Stimulated activated CD8-positive, alpha-beta memory T cell treated with anti-CD3 and anti-CD28 coated beads, Interleukin-12 subunit alpha, Interleukin-12 subunit beta, amount 100 ng/mL, for 24 hours (primary cell): ENCODE measurements around the gene NDRG4.
"Not testable (repeated sequence)": the region's sequence is repeated elsewhere in the genome, so short reads cannot be mapped to it uniquely, and the experiment has no call there.

ENCODE experiments used
- DNase-seq: peaks from one replicate; pipeline ENCODE4 v3.0.0-alpha.2; 2020; ENCODE audit errors: extremely low read depth

The NDRG4 gene

GRCh38 chr16:58465817-58466216 lies 34.1 kb upstream of the NDRG4 start:
- DNase-seq = no peak

DNA sequence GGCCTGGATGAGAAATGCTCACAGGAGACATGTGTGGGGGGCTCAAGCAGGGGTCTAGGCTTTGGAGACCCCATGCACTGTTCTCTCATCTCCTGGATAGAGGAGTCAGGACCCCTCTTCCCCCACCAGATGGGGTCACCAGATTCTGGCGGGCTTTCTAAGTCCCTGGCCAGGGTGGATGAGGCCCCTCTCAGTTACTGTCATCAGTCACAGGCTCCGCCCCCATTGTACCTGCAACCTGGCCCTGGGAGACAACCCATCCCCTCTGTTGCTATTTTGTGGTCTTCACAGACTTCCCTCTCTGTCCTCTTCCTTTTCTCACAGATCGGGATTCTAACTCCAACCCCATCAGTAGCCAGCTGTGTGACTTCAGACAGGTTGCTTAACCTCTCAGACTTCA lies 33.5 kb upstream of the NDRG4 start:
- no peak for DNase-seq

DNA sequence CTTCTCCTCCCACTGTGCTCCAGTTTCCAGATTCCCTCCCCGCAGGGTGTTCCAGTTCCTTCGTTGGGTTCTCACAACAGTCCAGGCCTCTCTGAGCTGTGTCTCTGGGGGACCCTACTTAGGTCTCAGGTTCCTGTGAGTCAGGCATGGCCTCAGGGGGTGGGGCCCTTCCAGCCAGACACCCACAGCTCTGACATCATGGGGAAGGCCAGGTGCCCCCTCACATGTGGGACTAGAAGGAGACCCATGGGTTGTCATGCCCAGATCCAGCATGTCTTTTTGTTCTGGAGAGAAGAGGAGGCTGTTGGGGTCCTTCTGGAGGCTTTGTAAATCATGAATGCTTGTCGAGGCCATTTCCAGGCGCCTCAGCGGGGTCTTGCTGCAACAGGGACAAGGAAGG lies 32.0 kb upstream of the NDRG4 start:
- no peak for DNase-seq

DNA sequence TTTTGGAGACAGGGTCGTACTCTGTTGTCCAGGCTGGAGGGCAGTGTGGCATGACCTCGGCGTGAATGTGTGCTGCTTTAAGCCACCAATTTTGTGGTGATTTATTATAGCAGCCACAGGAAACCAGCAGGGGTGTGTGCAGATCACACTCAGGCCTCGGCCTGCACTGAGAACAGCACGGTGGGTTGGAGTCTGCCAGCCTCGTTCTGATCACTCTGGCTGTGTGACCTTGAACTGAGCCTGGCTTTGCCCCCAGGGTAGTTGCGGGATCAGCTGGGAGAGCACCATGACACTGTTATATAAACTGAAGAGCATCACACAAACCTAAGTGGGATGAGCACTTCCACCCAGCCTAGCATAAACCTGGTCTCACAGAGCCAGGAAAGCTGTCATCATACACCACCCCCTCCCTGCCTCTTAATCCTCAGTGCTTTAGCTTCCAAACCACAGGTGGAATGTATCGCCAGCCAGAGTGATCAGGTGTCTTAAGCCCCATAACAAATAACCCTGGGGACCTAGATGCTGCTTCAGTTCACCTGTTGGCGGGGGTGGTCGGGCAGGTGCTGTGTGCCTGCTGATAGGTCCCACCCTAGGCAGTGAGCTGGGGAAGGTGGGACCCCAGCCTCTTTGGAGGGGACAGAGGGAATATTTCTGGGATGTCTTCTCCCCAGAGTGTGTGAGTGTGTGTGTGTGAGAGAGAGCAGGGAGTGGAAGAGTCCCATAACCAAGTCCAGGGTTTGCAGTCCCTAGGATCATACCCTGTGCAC lies 28.6 kb upstream of the NDRG4 start:
- no peak for DNase-seq

DNA sequence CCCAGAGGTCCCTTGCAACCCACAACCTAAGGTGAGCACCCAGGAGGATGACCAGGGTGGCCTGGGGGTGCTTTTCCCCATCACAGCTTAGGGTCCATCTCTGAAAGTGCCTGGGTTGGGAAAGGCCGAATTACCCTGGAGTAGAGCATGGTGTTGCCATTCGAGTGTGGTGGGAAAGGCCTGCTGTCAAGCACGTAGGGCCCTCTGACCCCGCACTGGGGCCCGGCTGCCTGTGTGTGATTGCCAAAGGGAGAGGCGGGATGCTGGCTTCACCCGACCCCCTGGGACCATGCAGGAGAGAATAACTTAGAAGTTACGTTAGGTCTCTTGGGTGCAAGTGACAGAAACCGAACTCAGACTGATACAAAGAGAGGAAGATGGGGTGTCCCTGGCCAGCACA lies 27.7 kb upstream of the NDRG4 start:
- no peak for DNase-seq

DNA sequence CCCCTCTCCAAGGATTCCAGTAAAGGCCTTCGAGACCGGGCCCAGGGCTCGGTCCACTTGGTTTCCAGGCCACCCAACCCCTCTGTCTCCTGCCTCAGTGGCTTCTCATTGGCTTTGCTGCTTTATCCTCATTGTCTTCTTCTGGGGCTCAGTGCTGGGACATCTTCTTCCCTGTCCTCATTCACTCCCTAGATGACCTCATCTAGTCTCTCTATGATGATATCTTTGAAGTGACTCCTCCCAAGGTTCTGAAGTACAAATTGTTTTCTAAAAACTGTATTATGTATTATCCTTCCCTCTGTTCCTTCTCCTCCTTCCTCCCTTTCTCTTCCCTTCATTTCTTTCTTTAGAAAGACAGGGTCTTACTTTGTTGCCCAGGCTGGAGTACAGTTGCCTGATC lies 27.1 kb upstream of the NDRG4 start:
- DNase-seq = no peak

DNA sequence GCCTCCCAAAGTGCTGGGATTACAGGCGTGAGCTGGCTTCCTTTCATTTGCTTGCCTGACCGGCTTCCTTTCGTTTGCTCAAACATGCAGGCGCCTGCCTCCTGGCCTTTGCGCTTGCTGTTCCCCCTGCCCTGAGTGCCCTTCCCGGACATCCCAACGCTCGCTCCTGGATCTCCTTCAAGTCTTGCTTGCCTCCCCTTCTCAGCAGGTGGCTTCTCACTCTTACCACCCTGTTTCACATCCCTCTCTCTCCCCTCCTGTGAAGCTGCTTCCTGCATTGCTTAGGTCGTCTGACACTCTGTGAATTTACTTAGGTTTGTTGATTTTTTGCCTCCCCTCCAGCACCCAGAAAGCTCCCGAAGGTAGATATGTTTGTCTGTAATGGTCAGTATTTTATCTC lies 25.6 kb upstream of the NDRG4 start:
- DNase-seq = no peak

DNA sequence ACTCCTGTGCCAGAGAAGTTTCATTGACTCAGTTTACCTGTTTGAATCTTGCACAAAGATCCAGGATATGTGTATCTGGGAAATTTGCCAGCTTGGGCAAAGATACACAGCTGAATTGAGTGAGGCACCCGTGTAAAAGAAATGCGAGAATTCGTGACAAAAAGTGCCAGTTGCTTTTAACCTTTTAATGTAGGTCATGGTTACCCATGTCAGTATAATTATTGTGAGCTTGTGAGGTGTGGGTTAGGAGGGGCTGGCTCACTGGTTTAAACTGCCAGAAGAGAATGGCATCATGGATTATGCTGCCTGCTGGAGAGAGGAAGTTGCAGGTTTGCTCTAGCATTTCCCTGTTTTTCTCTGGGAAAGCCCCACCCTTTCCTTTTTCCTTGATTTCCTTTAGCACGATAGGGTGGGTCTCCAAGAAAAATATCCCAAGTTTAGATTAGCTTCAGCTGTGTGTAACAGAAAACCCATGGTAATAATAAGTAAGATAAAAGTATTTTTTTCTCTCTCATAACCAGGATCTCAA lies 24.8 kb upstream of the NDRG4 start:
- DNase-seq = no peak

DNA sequence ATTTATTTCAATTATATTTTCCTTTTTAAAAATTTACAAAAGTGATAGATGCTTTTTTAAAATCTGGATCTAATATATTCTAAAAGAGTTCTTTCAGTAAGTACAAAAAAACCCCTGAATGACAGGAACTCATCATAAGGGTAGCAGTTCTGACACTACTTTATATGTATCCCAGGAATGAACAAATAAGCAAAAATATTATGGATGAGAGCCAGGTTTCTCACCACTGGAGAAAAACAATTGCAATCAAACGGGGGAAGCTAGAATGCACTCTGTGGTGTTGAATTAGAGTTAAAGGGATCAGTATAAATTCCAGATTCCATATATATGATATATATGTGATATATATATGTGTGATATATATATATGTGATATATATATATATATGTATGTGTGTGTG lies 23.2 kb upstream of the NDRG4 start:
- DNase-seq = no peak

GRCh38 chr16:58478427-58478826 lies 21.5 kb upstream of the NDRG4 start:
- no peak for DNase-seq

DNA sequence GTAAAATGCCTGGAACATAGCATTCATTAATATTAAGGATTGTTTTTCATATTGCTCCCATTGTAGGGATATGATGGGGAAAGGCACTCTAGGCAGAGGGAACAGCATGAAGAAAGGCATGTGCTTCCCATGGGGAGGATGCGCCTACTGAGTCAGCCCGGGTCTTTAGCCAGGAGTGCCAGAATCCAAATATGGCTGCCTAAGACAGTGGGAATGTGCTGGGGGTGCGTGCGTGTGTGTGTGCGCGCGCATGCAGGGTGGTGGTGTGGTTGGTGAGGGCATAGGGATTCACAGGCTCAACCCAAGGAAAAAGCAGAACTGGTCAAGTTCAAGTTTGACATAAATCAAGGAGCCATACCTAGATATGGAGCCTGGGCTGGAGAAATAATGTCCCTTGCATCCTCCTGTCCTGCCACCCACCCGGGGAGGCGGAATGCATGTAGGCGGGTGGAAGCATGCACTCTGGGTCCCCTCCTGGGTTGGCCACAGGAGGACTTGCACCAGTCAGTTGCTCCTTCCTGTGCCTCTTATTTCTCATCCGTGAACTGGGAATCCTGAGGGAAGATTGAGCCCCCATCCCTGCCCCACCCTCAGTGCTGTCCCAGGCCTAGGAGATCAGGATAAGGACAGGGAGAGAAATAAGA lies 18.6 kb upstream of the NDRG4 start:
- DNase-seq = no peak

DNA sequence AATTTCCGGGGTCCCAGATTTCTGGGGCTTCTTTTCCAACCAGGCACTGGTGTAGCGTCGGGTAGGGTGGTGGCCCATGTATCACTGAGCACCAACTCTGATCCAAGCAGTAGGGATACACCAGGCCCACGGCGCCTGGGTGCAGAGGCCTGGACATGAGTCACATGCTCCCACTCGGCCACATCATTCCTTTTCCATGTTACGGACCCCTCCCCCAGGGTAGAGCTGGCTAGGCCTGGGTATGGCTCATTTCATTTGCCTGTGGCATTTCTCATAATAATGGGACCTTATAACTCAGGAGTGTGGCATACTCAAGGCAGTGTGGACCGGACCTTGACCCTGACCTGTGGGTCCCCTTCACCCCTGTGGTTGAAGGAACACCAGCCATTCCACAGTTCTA lies 18.0 kb upstream of the NDRG4 start:
- no peak for DNase-seq

DNA sequence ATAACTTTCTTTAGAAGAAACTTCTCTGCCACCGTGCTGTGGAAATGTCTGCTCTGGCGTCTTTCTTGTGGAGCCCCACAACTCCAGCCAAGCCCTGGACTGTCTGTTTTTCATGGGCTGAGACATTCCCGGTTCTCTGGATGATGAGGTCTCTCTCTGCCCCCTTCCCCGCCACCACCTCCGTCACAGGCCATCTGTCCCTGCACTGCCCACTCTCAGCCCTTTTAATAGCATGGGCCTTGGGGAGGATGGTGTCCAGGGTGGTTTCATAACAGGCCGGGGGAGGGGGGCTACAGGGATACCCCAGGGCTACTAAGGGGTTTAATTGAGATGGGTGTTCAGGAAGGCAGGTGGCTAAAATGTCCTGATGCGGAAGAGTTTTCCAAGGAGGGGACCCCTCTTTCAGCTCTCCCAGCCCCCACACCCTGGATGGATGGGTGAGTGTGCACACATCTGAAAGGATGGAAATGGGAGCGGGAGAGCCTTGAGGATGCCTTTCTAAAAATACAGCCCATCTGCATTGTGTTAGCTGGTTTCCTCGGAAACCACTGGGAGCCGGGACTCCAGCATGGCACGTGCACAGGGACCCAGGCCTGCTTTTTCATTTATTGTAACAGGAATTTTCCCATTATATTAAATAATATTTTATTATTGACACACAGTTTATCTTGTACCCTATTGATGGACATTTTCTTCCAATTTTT lies 14.6 kb upstream of the NDRG4 start:
- DNase-seq = no peak

DNA sequence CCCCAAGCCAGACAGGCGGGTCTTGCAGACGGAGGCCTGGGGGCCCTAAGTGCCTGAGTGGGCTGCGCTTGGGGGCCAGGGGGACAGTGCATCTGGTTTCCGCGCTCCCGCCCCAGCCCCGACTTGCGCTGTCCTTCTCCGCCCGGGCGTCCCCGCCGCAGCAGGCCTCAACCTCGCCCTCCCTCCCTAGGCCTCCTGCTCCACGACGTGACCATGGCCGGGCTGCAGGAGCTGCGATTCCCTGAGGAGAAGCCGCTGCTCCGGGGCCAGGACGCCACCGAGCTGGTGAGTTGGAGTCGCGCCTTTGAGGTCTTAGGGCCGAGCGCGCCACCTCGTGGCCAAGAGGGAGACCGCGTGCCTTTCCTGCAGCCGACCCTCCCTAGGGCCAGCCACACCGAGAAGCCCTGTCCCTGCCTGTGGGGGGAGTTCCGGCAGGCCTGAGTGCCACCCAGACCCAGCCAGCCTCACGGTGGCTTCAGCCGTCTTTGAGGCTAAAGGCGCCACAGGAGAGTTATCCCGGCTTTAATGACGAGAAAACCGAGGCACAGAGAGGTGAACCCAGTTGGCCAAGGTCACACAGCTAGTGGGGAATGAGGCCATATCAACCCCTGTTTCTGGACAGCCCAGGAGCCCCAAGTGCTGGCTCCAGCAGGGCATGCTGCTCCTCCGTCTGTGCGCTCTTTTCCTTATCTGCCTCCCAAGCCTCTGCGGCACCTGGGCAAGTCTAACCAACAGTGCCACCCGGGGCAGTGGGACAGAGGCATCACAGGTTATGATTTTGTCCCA lies 12.2 kb upstream of the NDRG4 start:
- peak; percentile 31 for DNase-seq

GRCh38 chr16:58488531-58488930 lies 11.4 kb upstream of the NDRG4 start:
- DNase-seq = no peak

- DNase-seq = no peak
Measured at GRCh38 chr16:58490065-58490464, 9.9 kb upstream of the NDRG4 start.

DNA sequence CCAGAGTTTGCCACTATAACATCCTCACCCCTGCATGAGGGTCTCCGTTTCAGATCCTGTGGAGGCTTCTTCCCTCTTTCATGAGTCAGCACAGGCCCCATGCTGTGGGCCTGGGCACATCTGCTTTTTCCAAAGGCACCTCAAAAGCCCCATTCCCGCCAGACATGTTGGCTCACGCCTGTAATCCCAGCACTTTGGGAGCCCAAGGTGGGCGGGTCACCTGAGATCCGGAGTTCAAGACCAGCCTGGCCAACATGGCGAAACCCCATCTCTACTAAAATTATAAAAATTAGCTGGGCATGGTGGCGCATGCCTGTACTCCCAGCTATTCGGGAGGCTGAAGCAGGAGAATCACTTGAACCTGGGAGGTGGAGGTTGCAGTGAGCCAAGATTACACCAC lies 9.4 kb upstream of the NDRG4 start:
- DNase-seq = not testable (repeated sequence)

DNA sequence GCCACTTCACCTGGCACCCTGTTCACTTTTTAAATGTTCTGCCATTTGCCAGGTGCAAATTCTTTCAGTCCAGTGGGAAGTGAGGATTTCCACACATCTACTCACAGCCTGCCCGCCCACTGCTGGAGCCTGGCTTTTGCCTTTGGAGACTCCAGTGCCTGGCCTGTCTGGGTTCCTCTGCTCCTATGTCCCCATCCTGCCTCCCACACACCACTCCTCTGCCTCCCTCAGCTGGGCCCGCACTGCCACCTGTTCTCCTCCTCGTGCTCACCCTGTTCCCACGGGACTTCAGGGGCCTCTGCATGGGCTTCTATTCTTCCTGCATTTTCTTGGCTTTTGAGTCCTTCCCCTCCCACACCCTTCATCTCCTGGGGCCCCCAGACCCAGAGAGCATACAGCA lies 7.9 kb upstream of the NDRG4 start:
- no peak for DNase-seq

- no peak for DNase-seq
Measured at GRCh38 chr16:58492735-58493134, 7.2 kb upstream of the NDRG4 start.

GRCh38 chr16:58493756-58494431 lies 6.0 kb upstream of the NDRG4 start:
- no peak for DNase-seq

DNA sequence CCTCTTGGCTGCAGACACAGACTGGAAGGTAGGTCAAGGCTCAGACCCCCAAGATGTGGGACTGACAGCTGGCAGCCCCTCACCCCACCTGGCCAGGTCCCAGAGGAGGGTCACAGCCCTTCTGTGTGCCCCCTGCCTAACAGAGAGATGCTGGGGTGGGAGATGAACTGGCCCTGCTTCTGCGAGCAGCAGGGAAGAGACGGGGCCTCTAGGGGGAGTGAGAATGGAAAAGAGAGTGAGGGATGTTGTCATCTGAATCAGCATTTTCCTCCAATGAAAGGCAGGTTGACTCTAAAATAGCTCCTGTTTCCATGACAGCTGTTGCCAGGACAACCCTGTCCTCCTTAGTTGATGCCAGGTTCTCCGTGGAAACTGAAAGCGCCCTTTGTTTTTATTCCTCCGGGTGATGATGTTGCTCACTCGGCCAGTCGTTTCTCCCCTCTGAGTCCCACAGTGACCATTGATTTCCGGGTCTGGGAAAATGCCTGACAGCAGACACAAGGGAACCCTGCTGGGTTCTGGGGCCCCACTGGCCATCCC lies 4.9 kb upstream of the NDRG4 start:
- no peak for DNase-seq
